ENCODE results near the gene ANGPTL8.

DNA sequence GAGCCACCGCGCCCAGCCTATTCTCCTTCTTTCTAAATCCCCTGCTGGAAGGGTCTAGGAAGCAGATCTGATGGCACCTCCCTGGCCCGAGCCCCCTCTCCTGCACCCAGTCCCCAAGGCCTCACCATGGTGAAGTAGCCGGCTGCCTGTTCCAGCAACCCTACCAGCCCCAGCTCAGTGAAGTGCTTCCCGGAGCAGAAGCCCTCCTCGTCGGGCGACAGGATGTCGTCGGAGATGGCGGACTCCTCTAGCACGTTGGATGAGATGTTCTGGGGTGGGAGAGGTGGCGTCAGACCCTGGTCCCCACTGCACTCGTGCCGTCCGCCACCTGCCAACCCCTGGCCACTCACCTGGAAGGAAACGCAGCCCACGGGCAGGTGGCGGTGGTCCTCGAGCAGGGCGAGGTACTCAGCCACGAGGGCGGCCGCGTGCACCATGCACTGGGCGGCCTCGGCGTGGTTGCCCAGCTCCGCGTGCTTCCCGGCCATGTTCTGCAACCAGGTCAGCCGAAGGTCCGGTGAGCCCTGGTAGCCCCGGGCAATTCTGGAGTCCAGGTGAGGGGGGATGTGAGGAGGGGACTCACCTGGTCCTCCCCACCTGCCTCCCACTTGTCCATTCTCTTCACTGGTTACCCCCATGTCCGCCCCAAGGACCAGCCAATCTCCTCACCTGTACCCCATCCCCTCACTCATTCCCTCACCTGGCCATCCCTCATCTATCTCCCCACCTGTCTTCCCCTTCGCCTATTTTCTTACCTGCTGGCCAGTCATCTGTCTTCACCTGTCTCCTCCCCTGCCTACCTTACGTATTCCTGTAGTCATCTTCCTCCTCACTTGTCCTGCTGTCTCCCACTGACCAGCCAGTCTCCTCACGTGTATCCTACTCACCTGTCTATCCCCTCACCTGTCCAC, 30.6 kb upstream of the ANGPTL8 start:
- no peak for TF ChIP-seq POLR2A (IDR thresholded peaks at IDR 0.05)
- no peak for TF ChIP-seq CTCF (IDR thresholded peaks at IDR 0.05)

All from adrenal gland (tissue), 5 donors.